Occipital lobe (tissue), 2 donors: ENCODE measurements around the gene PPP2R2B. TPM values are rescaled to one million over a fixed set of nuclear protein-coding genes. Genes with fewer than 3 reads are reported as not detected.
"Not testable (repeated sequence)": the region's sequence is repeated elsewhere in the genome, so short reads cannot be mapped to it uniquely, and the experiment has no call there.

ENCODE experiments used
- DNase-seq: peaks from one replicate; lab custom pipeline; 2025; lab: John Stamatoyannopoulos, UW
- total RNA-seq: library from RNA; depleted of rRNA; stranded (reverse); fragments of >200 nt; gene quantifications from one replicate; pipeline ENCODE4 v1.2.3, GENCODE V29; 2014

PPP2R2B gene
- total RNA-seq, 1 donor from 2014 or later: 141 TPM

DNA sequence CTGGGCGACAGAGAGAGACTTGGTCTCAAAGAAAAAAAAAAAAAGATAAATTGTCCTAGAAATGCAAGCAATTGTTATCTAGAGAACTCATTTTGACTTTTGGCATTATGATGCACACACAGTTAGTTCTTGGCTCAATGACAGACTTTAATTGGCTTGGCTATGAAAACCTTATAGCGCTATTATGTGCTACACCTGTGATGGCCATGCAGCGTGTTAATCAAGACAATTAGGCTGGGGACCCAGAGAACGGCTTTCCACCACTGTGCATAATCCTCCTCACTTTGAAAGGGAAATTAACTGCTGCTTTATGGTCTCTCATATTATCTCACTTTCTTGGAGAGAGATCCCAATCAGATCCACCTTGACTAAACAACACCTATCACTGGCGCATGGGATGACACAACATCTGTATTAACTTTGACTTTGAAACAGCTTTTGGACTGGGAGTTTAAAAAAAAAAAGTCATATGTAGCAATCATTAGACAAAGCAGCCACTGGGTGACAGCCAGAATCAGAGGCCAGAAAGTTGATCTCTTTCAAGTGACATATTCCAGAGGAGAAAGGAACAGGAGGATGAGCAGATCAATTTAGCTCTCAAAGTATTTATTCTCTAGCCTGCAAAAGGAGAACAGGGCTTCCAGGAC, 132.5 kb downstream of the PPP2R2B start:
- no peak for DNase-seq

- DNase-seq: peak; percentile 51
These were observed 134.3 kb downstream of the PPP2R2B start for GRCh38 chr5:146744068-146744745.

- DNase-seq: no peak
These were observed 143.5 kb downstream of the PPP2R2B start for GRCh38 chr5:146734936-146735577.

DNA sequence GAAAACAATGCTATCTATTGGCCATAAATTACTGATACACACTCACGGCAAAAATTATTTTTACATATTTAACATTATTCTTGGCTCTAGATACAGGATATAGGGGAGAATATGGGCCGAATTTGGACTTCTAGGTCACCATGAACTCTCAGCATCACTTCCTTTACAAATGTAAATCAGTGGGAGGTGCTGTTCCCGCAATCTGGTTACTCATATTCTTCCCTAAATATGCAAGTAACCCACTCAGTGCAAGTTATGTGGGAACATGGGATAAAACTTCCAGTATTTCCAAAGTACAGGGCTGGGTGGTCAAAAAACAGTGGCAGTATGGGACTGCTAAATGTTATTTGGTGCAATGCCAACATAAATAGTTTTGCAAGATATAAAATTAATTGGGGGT, 145.6 kb downstream of the PPP2R2B start:
- no peak for DNase-seq

- DNase-seq: no peak
These were observed 146.5 kb downstream of the PPP2R2B start for GRCh38 chr5:146731909-146732659.

GRCh38 chr5:146728746-146729145, 149.8 kb downstream of the PPP2R2B start:
- not testable (repeated sequence) for DNase-seq

GRCh38 chr5:146726891-146727290, 151.7 kb downstream of the PPP2R2B start:
- DNase-seq: no peak

DNA sequence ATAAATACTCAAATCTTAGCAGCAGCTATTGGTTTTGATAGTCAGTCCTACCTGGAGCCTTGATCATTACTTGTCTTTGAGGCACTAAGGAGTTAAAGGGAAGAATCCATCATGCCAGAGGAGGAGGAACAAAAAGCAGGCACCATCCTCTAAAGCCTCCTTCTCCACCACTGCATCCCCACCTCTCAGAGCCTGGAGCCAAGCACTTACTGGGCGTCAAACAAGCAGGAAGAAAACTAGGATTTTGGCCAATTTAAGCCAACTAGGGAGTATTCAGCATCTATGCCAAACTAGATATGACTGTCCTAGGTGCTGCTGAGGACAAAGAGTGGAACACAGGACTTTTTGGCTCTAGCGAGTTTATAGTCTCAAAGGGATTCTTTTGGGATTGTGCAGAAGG, 152.5 kb downstream of the PPP2R2B start:
- no peak for DNase-seq

DNA sequence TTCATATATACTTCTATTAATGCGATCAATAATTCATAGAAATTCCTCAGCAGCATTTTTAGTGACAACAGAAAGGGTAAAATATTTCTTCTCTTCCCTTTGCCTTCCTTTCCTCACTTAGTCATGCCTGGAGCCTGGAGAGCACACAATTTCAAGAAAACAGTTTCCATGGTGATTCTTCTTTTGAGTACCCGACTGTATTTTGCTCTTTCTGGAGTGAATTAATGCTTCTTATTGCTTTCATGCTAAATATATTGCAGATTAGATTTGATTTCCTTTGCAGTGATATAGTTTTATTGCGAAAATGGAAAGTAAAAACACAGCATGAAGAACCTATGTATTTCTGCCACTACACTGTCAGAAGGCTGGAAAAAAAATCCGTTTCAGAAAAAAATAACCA, 153.5 kb downstream of the PPP2R2B start:
- no peak for DNase-seq

GRCh38 chr5:146722361-146722779, 156.2 kb downstream of the PPP2R2B start:
- DNase-seq: no peak

DNA sequence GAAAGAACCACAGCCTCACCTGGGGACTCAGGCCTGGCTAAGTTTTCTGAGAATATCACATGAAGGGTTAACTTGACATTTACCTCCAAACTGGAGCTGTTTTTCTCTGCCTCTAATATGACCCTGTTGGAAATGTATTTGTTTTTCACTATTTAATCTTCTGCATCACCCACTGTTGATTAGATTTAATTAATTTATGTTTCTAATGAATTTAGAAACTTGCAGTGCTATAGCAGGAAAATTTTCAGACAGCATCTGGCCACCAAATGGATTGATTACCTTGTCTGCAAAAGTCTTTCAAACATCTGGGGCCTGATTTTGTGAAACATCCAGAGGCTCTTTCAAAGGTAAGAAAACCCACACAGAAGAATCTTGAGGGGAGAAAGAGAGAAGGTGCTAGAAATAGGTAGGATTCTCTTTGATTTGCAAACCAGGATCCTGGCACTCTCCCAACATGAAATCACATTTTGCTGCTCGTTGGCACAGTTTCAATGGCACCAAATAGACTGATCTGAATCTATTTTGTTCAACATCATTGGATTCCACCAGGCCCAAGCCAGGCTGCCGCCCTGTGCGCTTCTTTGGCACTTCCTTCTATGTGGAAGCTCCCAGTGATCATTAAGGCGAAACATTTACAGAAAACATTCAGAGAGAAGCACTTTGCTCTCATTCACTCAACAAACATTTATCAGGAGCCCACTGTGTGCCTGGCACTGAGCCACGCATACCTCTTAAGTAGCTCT, 157.3 kb downstream of the PPP2R2B start:
- no peak for DNase-seq

DNA sequence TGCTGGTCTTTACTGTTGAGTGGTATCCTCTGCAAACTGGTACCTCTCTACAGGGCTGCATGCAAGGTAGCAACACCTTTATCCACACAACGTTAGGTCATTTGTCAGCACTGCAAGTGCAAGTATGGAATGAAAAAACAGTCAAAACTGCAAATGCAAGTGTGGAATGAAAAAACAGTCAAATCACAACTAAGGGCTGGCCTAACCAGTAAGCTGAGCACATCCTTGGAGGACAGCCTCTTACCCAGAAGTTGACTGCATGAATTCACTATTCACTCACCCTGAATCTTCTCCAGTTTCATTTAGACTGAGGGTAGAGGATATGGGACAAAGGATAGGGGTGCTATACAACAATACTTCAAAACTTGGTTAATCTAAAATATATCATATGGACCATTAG, 158.4 kb downstream of the PPP2R2B start:
- no peak for DNase-seq

- no peak for DNase-seq
These were observed 159.4 kb downstream of the PPP2R2B start for GRCh38 chr5:146719179-146719578.

- no peak for DNase-seq
These were observed 159.9 kb downstream of the PPP2R2B start for GRCh38 chr5:146718609-146719008.

DNA sequence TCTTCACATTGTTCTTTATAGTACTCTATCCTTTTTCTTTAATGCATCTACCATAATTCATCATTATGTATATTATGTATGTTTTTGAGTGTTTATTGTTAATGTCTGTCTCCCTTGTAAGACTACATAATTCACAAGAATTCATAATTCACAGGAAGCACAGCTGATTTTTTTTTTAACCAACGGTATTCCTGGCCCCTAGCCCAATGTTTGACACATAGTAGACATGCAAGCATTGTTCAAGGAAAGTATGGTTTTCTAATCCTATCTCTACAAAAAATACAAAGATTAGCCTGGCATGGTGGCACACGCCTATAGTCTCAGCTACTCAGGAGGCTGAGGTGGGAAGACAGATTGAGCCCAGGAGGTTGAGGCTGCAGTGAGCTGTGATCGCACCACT, 160.6 kb downstream of the PPP2R2B start:
- no peak for DNase-seq

DNA sequence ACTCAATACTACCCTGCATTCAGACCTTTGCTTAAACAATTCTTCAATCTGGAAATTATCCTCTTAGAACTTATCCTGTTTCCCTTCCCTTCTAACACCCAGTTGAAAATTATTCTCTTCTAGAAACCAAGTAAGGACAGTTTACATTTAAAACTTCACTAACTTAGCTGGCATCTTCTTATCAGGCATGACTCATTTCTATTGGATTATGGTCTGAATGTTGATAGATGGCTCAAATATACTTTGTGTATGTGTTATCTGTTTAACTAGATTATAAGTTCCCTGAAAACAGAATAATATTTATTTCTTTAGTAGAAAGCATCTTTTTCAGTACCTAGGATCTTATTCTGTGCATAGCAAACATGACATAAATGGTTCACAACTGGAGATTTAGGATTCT, 161.9 kb downstream of the PPP2R2B start:
- DNase-seq: no peak

DNA sequence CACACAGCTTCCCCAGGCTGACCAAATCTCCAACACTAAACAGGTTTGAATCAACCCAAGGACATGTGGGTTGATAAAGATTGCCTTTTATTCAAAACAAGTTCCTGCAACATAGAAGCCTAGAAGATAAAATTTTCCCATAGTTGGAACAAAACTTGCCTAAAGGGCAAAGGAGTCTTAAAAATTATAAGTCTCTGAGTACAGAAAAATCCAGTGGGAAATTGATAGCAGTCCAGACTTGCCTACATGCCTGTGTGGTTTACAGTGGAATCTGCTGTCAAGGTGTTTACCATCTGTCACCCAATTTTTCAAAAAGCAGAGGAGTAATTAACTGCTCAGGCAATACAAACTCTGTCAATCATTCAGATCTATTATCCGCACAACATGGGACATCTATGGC, 168.2 kb downstream of the PPP2R2B start:
- no peak for DNase-seq

GRCh38 chr5:146707316-146707715, 171.2 kb downstream of the PPP2R2B start:
- DNase-seq: no peak

DNA sequence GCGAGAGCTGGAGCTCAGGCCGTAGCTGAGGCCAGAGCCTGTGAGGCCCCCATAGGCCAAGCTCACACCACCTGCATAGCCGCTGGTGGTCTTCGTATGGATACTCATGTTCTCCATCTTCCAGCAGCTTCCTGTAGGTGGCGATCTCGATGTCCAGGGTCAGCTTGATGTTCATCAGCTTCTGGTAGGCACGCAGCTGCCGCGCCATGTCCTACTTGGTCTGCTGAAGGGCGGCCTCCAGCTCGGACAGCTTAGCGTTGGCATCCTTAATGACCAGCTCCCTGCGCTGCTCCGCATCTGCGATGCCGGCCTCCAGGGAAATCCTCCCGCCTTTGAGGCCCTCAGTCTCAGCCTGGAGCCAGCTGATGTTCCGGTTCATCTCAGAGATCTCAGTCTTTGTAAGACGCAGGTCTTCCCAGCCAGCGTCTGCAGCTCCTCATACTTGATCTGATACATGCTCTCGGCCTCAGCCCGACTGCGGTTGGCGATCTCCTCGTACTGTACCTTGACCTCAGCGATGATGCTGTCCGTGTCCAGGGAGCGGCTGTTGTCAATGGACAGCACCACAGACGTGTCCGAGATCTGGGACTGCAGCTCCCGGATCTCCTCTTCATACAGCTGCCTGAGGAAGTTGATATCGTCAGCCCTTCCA, 172.1 kb downstream of the PPP2R2B start:
- DNase-seq: no peak

DNA sequence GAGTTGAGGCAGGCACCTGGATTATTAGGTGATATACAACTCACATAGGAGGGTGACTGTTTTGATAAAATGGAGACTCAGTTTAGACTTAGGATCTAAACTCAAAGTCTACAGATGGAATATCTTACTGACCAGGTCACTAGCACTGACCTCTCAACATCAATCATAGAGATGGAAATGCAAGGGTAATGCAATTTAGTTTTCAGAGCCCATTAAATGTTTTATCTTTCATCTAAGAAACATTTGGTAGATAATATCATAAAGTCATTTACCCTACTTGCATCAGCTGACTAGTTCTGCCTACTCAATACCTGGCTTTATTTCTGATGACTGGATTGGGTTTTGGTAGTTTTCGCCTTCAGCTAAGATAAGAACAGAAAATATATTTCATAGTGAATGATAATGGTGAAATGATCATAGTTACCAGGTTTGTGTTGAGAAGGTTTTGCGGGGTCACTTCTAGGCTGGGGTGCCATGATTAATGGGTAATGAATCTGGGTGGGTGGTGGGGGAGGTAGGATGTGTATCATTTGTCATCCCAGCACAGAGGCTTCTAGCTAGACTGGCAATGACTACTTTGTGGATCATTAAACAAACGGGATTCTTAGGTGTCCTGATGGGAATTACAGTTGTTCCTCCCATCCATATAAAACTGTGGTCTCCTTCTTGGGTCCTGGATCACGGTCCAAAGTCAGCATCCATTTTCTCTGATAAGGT, 173.4 kb downstream of the PPP2R2B start:
- DNase-seq: no peak
